Posterior vena cava (tissue), 2 donors: ENCODE data around the gene LGALS1. TPM values are rescaled to one million over a fixed set of nuclear protein-coding genes. Genes with fewer than 3 reads are reported as not detected.
"Not testable (repeated sequence)": the region's sequence is repeated elsewhere in the genome, so short reads cannot be mapped to it uniquely, and the experiment has no call there.

ENCODE experiments used
- DNase-seq: peaks from one replicate; pipeline ENCODE4 v3.0.0-alpha.2; 2020; ENCODE audit warnings: low spot score
- intact Hi-C, 2 donors: fragments of 100-400 bp; cut with DNase I; formaldehyde crosslinking; loops; one replicate each; pipeline versions ENCODE4 v1.14.1 to v1.14.2; 2022 to 2023
- total RNA-seq, 2 donors: library from RNA; stranded (reverse); fragmentation: NEBNext Ultra II Directional; extraction: Animal tissue kit (Norgen Biotek cat#: 25700); gene quantifications; one replicate each; pipeline ENCODE4 v1.2.1, GENCODE V29; 2021
- donor health status: DM: yes; HTN: yes; CAD: no.
- donor health status: DM: yes; HTN: yes; CAD: no.

Gene LGALS1
- total RNA-seq, 2 donors from 2014 or later: 1,140 to 1,213 TPM

DNA sequence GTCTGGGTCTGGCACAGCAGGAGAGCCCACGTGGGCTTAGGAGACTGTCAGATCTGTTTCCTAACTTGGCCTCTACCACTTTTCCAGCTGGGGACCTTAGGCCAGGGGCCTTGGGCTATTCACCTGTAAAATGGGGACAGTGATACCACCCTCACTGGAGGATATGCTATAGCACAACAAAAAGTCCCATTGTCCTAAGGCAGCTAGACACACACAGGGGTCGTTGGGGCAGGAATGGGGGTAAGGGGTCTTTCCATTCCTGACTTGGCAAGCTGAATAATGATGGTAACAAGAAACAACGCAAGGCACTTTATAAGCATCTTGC, 38.5 kb upstream of the LGALS1 start:
- intact Hi-C loops: loop anchor here in 1 of 2 donors (5.0 kb wide), 1 partner anchor 165 kb away; no protein-coding TSS in a partner anchor
- DNase-seq: no peak

DNA sequence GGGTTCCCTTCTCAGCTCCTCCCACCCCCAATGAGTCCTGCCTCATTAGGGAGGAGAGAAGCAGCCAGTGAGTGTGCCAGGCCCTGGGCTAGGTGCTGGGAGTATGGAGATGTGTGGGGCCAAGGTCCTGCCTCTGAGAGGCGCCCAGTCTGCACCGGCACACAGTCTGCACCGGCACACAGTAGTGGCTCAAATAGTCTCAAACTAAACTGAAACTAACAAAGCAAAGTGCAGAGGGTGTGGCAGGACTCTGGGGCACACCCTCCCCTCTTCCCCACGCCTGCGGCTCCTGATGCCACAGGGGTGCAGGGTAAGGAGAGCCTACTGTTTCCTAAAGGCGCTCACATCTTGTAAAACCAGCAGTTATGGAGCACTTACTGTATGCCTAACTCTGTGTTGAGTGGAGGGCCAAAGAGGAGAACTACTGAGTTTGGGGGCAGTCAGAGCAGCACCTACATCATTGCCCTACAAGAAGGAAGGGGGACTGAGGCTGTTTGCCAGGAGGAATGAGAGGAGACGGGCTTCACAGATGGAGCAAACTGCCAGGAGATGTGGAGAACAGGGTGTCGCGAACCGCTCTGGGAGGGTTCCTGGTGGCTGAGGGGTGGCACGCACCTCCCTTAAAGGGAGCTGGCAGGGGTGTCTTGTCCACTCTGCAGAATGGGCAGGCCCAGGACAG, 36.9 kb upstream of the LGALS1 start:
- intact Hi-C loops: loop anchor here in 1 of 2 donors (5.0 kb wide), 1 partner anchor 164 kb away; no protein-coding TSS in a partner anchor
- no peak for DNase-seq

DNA sequence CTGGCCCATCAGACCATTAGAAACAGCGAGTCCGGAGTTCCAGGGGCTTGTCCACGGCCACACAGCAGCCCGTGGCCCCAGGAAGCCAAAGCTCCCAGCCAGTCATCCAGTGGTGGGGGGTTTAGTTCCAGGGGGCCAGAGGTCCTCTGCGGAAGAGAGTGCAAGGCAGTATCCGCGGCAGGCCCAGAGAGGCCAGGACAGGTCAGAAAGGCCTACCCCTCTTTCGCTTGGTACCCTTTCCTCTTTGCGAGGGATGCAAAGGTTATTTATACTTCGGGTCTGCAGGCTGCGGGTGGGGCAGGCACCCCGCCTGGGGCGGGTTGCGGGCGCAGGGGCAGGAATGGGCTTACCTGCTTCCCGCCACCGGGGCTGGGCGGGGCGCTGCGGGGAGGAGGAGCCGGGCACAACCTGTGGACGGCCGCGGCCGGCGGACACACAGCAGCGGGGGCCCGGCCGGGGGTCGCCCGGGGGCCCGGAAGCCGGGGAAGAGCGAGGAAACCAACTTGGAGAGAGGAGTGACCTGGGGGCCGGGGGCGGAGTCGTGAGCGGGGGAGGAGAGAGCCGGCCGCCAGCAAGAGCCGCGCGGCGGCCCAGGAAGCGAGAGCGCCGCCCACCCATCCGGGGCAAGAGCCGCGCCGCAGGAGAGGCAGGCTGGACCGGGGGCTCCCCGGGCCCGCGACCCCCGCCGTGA, 36.2 kb upstream of the LGALS1 start, which contains the start of gene SH3BP1:
Gene SH3BP1, plus strand, starts transcription at position 600 of the 691 bp plus-strand sequence. CDS start 119 bp downstream, outside the sequence.
- intact Hi-C loops: loop anchor here in 1 of 2 donors (5.0 kb wide), 1 partner anchor 163 kb away; no protein-coding TSS in a partner anchor
- no peak for DNase-seq

DNA sequence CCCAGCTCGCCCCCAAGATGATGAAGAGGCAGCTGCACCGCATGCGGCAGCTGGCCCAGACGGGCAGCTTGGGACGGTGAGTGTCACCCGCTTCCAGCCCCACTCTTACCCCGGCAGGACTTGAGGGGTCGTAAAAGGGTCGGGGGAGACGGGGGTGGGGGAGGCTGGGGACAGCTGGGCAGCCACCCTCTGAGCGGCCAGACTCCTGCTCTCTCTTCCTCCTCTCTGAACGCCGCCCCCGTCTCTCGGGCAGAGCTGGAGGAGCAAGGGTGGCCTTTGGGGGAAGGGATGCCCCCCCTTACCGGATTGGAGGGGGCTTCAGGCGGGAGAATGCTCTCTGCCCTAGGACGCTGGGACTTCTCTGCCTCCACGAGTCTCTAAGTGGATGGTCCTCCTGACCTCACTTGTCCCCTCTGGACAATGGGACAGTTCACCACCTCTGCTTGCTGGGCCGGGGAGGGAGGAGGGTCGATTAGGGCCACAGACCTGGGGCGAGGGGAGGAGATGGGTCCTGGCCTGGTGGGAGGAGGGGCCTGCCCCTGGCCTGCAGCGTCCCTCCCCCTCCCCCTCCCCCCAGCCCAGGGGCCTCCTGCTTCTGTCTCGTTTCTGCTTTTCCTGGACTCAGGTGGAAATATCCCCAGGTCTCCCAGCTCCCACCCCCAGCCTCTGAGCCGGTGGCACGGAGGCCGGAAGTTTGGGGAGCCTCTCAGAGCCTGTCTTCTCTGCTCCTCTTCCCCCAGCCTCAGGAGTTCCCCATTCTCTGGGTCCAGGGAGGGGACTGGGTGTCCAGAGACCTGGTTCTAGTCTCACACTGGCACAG, 35.5 kb upstream of the LGALS1 start:
- DNase-seq: no peak
- intact Hi-C loops: loop anchor here in 1 of 2 donors (5.0 kb wide), 2 partner anchors 42 to 162 kb away; no protein-coding TSS in a partner anchor

DNA sequence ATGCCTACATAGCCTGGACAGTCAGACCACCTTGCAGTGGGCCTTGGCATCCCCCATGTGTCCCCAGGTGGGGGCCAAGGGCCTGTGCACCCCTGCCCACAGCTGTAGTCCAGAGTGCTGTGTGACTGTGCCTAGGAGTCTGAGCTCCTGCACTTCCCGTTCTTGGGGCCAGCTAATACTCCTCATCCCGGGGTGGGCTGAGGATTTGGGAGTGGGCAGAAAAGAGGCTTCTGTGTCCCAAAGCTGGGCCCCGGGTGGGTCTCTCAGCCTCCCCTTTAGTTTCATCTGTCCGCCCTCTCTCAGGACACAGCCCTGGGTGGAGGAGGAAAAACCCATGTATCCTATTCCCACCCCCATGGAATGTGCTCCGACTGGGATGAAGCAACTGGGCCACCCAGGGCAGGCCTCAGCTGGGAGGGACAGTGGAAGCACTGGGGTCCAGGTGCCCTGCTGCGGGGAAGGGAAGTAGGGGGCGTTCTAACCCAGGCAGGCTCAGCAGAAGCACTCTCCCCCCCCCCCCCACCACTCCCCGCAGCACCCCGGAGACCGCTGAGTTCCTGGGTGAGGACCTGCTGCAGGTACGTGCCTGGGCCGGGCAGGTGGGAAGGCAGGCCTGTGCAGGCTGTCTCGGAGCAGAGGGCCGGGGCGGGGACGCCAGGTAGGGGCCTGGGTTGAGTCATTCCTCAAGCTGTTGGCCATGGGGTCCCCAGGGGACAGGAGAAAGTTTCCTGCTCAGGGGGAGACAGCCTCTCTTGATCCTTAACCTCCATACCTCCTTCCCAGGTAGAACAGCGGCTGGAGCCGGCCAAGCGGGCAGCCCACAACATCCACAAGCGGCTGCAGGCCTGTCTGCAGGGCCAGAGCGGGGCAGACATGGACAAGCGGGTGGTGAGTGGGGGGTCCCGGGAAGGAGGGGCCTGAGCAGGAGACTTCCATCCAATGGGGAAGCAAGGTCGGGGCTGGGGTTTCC, 34.6 kb upstream of the LGALS1 start:
- intact Hi-C loops: loop anchor here in 1 of 2 donors (5.0 kb wide), 1 partner anchor 41 kb away; no protein-coding TSS in a partner anchor
- DNase-seq: no peak

DNA sequence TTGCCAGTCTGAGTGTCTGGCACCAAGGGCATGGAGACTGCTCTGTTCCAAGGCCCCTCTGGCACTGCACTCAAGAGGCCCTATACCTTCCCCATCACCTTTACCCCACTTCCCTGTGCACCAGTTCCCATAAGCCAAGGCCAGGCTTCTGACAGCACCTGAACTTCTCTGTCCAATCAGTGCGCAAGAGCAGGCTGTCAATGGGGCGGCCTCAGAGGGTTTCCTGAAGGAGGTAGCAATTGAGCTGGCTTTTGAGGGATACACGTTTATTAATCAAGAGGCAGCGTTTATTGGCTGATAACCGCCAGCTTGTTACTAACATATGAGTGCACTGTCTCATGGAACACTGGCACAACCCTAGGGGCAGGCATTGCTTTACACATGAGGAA, 33.9 kb upstream of the LGALS1 start:
- intact Hi-C loops: loop anchor here in 1 of 2 donors (5.0 kb wide), 1 partner anchor 41 kb away; no protein-coding TSS in a partner anchor
- no peak for DNase-seq

DNA sequence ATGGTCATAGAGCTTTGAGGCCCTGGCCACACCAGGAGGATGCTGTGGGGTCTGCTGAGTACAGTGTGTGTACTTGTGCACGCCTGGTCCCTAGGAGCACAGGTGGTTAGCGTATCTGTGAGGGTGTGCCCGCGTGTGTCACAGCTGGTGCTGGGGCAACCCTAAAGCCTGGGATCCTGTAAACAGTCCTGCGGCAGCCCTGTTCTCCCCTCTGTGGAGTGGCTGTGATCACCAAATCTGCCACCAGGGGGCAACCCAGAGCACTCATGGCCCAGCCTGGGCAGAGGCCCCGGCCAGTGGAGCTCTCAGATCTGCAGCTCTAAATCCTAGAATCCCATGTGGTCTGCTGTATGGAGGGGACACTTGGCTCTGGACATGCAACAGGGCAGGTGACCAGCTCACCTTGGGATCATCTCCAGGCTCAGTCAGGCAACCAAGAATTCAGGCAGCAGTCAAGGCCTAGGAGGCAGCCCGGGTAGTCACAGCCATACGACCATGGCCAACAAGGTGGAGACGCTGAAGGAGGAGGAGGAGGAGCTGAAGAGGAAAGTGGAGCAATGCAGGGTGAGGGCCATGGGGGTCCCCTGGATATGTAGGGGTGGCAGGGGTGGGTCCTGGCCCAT, 32.1 kb upstream of the LGALS1 start:
- intact Hi-C loops: loop anchor here in 1 of 2 donors (5.0 kb wide), 1 partner anchor 39 kb away; no protein-coding TSS in a partner anchor
- peak; percentile 96 for DNase-seq

DNA sequence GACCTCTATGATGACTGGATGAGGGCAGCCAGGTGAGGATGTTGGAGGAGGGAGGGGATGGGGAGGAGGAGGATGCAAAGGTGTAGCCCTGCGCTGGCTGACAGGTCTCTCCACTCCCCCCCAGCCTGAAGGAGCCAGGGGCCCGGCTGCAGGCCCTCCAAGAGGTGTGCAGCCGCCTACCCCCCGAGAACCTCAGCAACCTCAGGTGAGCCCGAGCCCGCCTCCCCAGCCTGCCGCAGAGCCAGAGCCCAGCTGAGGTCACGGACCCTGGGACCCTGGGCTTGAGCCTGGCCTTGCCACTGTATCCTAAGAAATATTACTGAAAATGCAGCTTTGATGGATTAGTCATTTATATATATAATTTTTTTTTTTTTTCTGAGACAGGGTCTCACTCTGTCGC, 28.1 kb upstream of the LGALS1 start:
- no peak for DNase-seq
- intact Hi-C loops: no loop called here

DNA sequence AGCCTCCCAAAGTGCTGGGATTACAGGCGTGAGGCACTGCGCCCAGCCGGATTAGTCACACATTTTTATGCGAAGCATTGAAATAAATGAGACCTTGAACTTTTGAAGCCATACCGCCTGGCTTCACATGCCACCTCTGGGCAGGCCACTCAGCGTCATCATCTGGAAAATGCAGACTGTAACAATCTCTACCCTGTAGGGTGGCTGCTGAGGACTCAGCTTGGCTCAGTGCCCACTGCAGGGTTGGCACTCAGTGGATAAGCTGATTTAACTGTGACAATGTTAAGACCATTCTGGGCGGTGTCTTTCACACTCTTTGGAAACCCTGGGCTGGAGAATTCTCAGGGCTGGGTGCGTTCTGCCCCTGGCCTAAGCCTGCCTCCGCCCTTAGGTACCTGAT, 27.5 kb upstream of the LGALS1 start:
- no peak for DNase-seq
- intact Hi-C loops: no loop called here

DNA sequence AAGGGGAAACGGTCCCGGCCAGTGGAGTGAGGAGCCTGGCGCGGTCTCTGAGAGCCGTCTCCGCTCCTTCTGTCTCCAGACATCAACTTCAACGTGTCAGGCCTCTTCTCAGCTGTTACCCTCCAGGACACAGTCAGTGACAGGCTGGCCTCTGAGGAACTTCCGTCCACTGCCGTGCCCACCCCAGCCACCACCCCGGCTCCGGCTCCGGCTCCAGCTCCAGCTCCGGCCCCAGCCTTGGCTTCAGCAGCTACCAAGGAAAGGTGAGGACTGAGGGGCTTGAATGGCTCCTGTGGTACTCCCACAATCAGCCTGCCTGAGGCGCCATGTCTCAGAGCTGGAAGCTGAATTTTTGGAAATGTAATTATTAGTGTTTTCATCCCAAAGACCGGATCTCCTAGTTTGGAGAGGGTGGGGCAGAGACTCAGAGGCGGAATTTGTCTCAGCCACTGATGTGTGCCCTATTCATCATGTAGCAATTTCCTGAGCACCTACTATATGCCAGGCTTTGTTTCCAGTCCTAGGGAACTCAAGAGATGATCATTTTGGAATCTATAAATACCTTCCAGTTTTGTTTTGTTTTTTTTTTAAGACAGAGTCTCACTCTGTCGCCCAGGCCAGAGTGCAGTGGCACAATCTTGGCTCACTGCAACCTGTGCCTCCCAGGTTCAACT, 24.8 kb upstream of the LGALS1 start:
- intact Hi-C loops: loop anchor here in 1 of 2 donors (10.0 kb wide), 1 partner anchor 214 kb away; no protein-coding TSS in a partner anchor
- DNase-seq: no peak

DNA sequence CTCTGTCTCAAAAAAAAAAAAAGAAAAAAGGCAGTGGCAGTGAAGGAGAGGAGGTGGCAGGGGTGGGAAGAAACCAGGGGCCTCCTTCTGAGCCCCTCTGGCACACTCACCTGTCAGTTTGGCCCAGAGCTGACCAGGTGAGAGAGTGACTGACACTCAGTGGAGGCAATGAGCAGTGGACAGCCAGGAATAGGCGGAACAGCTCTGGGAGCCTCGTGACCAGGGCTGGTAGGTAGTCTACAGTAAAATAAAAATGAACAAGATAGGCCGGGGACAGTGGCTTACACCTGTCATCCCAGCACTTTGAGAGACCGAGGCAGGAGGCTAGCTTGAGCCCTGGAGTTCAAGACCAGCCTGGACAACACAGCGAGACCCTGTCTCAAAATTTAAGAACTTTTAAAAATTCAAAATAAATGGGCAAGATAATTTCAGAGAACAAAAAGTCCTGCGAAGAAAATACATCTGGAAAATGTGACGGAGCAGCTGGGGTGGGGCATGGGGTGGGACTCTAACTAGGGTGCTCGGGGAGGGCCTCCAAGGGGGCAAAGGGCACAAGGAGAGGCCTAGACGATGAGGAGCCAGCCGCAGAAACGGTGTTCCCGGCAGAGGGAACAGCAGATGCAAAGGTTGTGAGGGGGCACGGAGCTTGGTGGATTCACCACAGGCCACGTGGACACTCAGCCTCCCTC, 20.7 kb upstream of the LGALS1 start:
- intact Hi-C loops: loop anchor here in 1 of 2 donors (10.0 kb wide), 1 partner anchor 210 kb away; no protein-coding TSS in a partner anchor
- no peak for DNase-seq

DNA sequence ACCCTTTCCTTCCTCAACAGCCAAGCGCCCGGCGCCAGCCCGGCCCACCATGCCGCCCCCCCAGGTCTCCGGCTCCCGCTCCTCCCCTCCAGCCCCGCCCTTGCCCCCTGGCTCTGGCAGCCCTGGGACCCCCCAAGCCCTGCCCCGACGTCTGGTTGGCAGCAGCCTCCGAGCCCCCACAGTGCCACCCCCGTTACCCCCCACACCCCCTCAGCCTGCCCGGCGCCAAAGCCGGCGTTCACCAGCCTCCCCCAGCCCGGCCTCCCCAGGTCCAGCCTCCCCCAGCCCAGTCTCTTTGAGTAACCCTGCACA, 20.2 kb upstream of the LGALS1 start:
- DNase-seq: no peak
- intact Hi-C loops: loop anchor here in 1 of 2 donors (10.0 kb wide), 1 partner anchor 210 kb away; no protein-coding TSS in a partner anchor

DNA sequence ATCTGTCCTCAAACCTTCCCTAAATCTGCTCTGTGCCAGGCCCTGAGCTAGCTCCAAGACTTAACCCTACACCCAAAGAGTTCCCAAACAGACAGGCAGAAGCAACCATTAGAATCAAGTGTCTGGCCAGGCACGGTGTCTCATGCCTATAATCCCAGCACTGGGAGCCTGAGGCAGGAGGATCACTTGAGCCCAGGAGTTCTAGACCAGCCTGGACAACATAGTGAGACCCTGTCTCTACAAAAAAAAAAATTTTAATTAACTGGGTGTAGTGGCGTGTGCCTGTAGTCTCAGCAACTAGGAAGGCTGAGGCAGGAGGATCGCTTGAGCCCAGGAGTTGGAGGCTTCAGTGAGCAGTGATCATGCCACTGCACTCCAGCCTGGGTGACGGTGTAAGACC, 18.9 kb upstream of the LGALS1 start:
- DNase-seq: not testable (repeated sequence)
- intact Hi-C loops: loop anchor here in 1 of 2 donors (10.0 kb wide), 1 partner anchor 208 kb away; no protein-coding TSS in a partner anchor

DNA sequence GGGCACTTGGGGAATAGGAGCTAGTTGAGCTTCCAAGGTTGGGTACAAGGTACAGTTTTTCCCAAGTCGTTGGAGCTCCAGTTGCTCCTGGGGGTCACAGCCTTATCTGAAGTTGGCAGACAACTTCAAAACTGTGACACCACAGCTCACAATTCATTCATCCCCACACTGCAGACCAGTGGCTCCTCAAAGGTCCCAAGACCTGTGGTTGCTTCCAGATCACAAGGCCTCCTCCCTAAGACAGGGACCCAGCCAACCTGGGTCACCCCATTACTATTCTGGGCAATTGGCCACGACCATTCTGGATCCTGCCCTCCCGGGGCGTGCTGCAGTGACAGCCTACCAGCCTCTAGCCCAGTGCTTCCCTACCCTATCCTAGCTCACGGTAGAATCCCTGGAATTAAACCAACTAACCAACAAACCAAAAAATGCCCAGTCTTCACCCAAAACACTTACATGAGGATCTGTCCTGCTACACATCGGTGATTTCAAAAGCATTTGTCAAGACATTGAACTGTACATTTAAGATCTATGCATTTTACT, 17.8 kb upstream of the LGALS1 start:
- no peak for DNase-seq
- intact Hi-C loops: loop anchor here in 1 of 2 donors (10.0 kb wide), 1 partner anchor 207 kb away; no protein-coding TSS in a partner anchor

DNA sequence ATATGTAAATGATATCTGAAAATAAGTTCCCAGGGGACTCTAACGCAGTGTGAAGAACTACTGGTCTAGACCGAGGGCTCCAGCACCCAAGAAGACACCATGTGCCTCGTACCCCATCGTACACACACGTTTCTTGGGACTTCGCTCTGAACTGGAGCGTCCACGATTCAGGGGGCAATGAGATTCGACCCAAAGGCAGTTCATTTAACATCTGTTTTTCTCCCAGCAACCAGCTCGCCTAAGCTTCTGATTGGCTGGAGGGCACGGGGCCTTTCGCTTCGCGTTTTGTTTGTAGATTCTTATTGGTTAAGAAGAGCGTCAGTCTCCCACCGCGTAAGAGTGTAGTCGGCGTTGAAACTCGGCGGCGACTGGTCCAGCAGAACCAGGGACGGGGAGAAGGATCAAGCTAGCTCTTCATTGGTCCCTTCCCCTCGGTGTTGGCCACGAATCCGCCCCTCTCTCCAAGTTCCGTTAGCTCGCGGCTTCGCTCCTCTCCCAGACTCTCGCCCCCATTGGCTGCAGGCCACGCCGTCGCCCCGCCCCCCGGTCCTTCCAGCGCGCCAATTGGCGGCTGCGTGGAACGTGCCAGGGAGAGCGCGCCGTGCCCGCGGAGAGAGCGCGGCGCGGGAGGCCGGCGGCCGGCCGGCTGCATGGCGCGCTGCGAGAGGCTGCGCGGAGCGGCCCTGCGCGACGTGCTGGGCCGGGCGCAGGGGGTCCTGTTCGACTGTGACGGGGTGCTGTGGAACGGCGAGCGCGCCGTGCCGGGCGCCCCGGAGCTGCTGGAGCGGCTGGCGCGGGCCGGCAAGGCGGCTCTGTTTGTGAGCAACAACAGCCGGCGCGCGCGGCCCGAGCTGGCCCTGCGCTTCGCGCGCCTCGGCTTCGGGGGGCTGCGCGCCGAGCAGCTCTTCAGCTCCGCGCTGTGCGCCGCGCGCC, 17.0 kb upstream of the LGALS1 start, which contains the start of gene PDXP:
Gene PDXP, plus strand, starts transcription at position 591 of the 933 bp plus-strand sequence. Its CDS starts 60 bp downstream, at position 651.
- intact Hi-C loops: loop anchor here in 1 of 2 donors (10.0 kb wide), 1 partner anchor 206 kb away; no protein-coding TSS in a partner anchor
- DNase-seq: peak; percentile 100
